ENCODE measurements around the gene RUFY4.
"Not testable (repeated sequence)": the region's sequence is repeated elsewhere in the genome, so short reads cannot be mapped to it uniquely, and the experiment has no call there.

Gene RUFY4

GRCh38 chr2:218091746-218092145 is 22.7 kb downstream of the RUFY4 start:
- no peak for DNase-seq

- no peak for DNase-seq
These were observed 24.8 kb downstream of the RUFY4 start for GRCh38 chr2:218093879-218094278.

DNA sequence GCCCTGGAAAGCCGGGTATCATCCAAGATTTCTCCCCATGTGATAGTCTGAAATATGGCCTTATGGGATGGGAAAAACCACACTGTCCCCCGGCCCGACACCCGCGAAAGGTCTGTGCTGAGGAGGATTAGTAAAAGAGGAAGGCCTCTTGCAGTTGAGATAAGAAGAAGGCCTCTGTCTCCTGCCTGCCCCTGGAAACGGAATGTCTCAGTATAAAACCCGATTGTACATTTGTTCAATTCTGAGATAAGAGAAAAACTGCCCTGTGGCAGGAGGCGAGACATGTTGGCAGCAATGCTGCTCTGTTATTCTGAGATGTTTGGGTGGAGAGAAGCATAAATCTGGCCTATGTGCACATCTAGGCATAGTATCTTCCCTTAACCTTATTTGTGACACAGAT is 26.8 kb downstream of the RUFY4 start:
- DNase-seq = no peak

DNA sequence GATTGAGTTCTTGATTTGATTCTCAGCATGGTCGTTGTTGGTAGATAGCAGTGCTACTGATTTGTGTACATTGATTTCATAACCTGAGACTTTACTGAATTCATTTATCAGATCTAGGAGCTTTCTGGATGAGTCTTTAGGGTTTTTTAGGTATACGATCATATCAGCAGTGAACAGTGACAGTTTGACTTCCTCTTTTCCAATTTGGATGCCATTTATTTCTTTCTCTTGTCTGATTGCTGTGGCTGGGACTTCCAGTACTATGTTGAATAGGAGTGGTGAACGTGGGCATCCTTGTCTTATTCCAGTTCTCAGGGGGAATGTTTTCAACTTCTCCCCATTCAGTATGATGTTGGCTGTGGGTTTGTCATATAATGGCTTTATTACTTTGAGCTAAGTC is 28.9 kb downstream of the RUFY4 start:
- no peak for DNase-seq

DNA sequence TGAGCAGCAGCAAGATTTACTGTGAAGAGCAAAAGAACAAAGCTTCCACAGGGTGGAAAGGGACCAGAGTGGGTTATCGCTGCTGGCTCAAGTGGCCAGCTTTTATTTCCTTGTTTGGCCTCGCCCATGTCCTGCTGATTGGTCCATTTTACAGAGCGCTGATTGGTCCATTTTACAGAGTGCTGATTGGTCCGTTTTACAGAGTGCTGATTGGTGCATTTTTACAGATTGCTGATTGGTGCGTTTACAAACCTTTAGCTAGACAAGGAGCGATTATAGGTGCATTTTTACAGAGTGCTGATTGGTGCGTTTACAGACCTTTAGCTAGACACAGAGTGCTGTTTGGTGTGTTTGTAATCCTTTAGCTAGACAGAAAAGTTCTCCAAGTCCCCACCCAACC is 39.8 kb downstream of the RUFY4 start:
- DNase-seq = not testable (repeated sequence)

DNA sequence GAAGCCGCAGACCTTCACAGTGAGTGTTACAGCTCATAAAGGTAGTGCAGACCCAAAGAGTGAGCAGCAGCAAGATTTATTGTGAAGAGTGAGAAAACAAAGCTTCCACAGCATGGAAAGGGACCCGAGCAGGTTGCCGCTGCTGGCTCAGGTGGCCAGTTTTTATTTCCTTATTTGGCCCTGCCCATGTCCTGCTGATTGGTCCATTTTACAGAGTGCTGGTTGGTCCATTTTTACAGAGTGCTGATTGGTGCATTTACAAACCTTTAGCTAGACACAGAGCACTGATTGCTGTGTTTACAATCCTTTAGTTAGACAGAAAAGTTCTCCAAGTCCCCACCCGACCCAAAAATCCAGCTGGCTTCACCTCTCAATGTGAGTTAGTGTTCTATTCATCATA is 52.7 kb downstream of the RUFY4 start:
- DNase-seq = not testable (repeated sequence)

DNA sequence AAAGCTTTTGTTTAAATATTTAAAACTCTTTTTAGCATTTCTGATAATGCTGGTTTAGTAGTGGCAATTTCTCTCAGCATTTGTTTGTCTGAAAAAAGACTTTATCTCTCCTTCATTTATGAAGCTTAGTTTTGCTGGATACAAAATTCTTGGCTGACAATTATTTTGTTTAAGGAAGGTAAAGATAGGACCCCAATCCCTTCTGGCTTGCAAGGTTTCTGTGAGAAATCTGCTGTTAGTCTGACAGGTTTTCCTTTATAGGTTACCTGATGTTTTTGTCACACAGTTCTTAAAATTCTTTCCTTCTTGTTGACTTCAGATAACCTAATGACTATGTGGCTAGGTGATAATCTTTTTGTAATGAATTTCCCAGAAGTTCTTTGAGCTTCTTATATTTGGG is 53.2 kb downstream of the RUFY4 start:
- not testable (repeated sequence) for DNase-seq

- no peak for DNase-seq
These were observed 54.9 kb downstream of the RUFY4 start for GRCh38 chr2:218123986-218124385.

DNA sequence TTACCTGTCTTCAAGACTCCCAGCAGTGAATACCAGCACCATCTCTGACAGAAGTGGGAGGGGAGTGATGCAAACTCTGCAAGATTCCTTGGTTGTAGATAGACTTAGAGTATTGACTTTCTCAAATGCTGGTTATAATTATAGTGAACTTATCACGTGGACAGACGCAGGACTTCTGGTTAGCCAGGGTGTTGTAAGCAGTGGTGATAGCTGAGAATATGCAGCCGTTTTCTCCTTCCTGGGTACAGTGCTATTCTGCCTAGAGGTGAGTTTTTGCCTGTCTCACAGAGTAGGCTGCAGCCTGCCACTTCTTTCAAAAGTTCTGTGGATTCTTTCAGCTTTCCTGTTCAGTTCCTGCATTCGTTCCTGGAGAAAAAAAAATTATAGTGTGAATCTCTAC is 56.0 kb downstream of the RUFY4 start:
- no peak for DNase-seq

DNA sequence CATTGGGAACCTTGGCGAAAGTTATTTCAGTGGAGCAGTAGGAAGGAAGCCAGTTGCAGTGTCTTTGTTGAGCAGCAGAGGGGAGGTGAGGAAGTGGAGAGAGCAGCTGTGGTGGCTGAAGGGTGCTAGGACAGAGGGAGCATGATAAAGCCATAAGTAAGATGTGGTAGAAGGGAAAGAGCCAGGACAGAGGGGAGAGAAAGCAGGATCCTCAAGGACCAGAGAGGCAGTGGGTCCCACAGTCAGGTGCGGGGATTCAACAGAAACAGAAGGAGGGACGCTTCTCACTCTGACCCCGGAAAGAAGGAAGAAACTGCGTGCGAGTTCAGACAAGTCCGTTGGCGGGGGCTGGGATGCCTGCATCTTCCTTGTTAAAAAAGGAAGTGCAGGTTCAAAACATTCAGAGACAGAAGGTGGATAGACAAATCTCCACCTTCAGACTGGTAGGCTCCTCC is 56.6 kb downstream of the RUFY4 start, which contains the start of gene CXCR2:
TSS of gene CXCR2 (plus strand) at position 403 of the 455 bp plus-strand sequence. CDS start 8,774 bp downstream, outside the sequence.
- DNase-seq = no peak

- DNase-seq = no peak
These were observed 58.9 kb downstream of the RUFY4 start for GRCh38 chr2:218127929-218128455.

DNA sequence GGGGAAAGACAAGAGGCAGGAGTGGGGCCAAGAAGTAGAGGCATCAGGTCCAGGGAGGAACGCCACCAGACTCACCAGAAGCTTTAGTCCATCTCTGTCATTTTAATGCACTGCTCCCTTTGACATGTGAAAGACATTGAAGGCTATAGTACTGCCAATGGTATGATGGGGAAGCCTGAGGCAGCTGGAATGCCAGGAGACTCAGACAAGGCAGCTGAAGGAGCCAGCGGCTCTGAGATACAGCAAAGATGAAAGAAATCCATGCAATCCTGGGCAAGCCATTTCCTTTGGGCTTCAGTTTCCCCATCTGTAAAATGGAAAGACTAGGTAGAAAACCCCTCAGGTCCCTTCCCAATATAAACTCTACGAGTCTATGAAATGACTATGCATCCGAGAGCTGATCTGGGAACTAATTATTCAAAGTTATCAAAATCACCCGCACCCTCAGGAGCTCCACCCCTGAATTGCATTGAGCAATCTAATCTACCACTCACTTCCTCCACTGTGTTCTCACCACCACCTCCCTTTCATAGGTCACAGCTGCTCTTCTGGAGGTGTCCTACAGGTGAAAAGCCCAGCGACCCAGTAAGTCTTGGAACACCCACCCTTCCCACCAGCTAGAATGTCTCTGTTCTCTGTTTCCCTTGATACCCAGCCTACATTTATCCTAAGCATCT is 59.9 kb downstream of the RUFY4 start:
- no peak for DNase-seq

DNA sequence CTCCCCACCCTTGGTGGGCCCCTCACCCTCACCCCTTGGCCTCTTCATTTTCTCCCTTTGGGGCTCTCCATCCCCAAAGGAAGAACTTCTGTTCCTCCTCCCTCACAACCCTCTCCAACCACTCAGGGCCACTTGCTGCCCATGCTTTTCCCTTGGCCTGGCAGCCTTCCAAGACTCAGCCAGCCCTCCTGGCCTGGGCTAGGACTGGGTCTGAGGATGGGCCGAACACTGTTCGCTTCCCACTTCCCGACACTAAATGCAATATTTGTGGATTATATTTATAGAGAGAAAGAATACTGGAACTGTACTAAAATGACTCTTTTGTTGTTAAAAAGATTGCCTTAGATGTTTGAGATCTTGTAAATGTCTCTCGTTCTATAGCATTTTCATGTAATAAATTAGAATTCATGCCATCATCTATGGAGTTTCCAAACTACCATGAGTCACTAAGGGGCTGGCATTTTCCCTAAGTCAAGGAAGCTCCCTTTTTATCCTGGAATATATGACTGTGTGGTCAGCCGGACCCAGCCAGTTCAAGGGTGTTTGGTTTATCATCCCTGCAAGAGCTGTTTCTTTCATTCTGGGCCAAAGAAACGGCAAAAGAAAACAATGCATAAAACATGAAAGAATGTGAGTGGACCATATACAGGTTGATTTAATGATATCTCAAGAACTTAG is 60.5 kb downstream of the RUFY4 start:
- DNase-seq = no peak

GRCh38 chr2:218130377-218130776 is 61.3 kb downstream of the RUFY4 start:
- DNase-seq = no peak

DNA sequence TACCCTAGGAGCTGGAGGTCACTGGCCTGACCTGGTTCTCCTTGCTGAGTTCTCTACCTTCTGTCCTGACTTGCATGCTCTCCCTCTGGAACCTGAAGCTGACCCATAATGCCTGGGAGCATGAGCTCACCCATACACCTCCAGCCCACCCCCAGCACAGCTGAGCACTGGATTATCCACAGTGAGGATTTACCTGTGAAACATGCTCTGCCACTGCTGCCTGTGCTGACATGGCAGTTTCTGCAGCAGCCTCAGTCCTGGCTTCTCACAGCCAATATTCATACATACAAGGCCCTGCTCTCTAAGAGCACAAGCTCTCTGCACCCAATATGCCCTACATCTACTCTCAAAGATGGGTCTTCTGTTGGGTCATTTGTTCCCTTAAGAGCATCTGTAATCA is 61.8 kb downstream of the RUFY4 start:
- no peak for DNase-seq

DNA sequence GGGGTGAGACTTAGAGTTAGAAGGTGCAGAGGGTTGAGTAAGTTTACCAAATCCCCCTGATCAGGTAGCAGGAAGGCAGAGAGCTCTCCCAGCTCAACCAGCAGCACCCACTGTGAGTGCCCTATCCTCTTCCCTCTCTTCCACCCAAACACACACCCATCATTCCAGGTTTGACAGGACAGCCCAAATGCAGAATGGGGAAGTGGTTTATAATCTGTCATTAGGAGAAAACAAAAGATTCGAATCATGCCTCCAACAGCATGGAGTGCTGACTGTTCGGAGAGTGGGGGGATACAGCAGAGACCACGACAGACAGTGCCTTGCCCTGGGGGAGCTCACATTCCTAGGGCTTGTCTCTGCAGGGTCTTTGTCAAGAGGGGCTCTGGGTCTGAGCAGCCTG is 68.5 kb downstream of the RUFY4 start:
- DNase-seq = no peak

GRCh38 chr2:218138047-218138446 is 69.0 kb downstream of the RUFY4 start:
- DNase-seq = no peak

All from NCI-H1417 treated with DMSO at 0.1 percent for 48 hours (cell line).